ENCODE measurements around the gene RGS3. TPM values are rescaled to one million over a fixed set of nuclear protein-coding genes. Genes with fewer than 3 reads are reported as not detected.

RGS3 gene
- total RNA-seq, 1 donor from 2014 or later: 92.5 TPM

DNA sequence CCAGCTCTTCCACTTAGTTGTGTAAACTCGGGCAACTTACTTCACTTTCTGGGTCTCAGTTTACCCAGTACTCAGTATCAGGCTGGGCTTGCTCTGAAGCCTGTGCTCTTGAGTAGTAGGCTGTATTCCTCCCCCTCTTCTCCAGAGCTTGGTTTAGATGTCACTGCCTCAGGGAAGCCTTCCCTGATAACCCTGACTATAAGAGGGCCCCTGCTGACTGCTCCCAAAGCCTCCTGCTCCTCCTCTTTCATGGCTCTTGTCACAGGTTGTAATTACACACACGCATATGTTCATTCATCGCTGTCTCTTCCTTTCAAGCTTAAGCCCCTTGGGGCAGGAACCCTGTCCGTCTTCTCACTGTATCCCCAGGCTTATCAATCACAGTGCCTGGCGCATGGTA is 140.2 kb downstream of the RGS3 start:
- Histone ChIP-seq H3K27me3 (ENCODE audit: insufficient read depth, low read length) (no peaks in the 10 kb centered on the region), H3K4me3 (ENCODE audit: insufficient read depth, low read depth, low read length) (no peak overlapping the region), H3K79me2 (ENCODE audit: insufficient read depth, low read length) (peaks cover under 1% of the 10 kb centered on the region), H4K20me1 (ENCODE audit: insufficient read depth, low read length) (peaks cover 5% of the 10 kb centered on the region), H3K4me2 (ENCODE audit: low read length) (no peak overlapping the region), H3K36me3 (ENCODE audit: insufficient read depth, low read length) (no peaks in the 10 kb centered on the region), H2AFZ (ENCODE audit: low read depth, low read length) (no peak overlapping the region), H3K27ac (ENCODE audit: low read depth, low read length) (no peak overlapping the region), H3K4me1 (ENCODE audit: insufficient read depth, low read length) (peaks cover 42% of the 10 kb centered on the region), H3K9me3 (ENCODE audit: insufficient read depth, low read depth, low read length) (no peaks in the 10 kb centered on the region), H3K9ac (ENCODE audit: low read length) (no peak overlapping the region)
- H3K4me3 Mint-ChIP-seq (ENCODE audit: unreplicated experiment): no peak overlapping the region
- H3K27me3 Mint-ChIP-seq (ENCODE audit: low read depth, unreplicated experiment): no peaks in the 10 kb centered on the region
- H3K9me3 Mint-ChIP-seq (ENCODE audit: unreplicated experiment): no peaks in the 10 kb centered on the region
- H3K36me3 Mint-ChIP-seq (ENCODE audit: low read depth, unreplicated experiment): peaks cover 2% of the 10 kb centered on the region
- TF ChIP-seq, protein P1, sequence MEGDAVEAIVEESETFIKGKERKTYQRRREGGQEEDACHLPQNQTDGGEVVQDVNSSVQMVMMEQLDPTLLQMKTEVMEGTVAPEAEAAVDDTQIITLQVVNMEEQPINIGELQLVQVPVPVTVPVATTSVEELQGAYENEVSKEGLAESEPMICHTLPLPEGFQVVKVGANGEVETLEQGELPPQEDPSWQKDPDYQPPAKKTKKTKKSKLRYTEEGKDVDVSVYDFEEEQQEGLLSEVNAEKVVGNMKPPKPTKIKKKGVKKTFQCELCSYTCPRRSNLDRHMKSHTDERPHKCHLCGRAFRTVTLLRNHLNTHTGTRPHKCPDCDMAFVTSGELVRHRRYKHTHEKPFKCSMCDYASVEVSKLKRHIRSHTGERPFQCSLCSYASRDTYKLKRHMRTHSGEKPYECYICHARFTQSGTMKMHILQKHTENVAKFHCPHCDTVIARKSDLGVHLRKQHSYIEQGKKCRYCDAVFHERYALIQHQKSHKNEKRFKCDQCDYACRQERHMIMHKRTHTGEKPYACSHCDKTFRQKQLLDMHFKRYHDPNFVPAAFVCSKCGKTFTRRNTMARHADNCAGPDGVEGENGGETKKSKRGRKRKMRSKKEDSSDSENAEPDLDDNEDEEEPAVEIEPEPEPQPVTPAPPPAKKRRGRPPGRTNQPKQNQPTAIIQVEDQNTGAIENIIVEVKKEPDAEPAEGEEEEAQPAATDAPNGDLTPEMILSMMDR (IDR thresholded peaks at IDR 0.05; ENCODE audit: insufficient read depth, low read depth, low read length): no peak
- TF ChIP-seq EZH2 (IDR thresholded peaks at IDR 0.05; ENCODE audit: insufficient read depth, low read length): no peak
- H3K27ac Mint-ChIP-seq (ENCODE audit: unreplicated experiment): no peak overlapping the region
- DNase-seq (ENCODE audit: low read depth): no peak
- H3K4me1 Mint-ChIP-seq (ENCODE audit: low read depth, unreplicated experiment): peaks cover 22% of the 10 kb centered on the region
- no peak for FAIRE-seq

DNA sequence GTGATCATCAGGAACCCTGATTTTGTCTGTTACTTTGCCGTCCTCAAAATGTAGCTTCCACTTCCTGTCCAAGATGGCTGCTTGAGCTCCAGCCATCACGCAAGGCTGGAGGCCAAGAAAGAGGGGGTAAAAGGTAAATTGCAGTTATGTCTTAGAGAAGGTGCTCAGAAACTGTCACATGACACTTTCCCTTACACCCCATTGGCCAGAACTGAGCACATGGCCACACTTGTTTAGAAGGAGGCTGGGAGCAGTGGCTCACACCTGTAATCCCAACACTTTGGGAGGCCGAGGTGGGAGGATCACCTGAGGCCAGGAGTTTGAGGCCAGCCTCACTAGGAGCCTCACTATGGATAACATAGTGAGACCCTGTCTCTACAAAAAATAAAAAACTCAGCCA is 140.9 kb downstream of the RGS3 start:
- H3K4me1 Mint-ChIP-seq (ENCODE audit: low read depth, unreplicated experiment): peaks cover 17% of the 10 kb centered on the region
- Histone ChIP-seq H3K27ac (ENCODE audit: low read depth, low read length) (no peak overlapping the region), H3K79me2 (ENCODE audit: insufficient read depth, low read length) (no peaks in the 10 kb centered on the region), H3K36me3 (ENCODE audit: insufficient read depth, low read length) (no peaks in the 10 kb centered on the region), H4K20me1 (ENCODE audit: insufficient read depth, low read length) (no peaks in the 10 kb centered on the region), H2AFZ (ENCODE audit: low read depth, low read length) (no peak overlapping the region), H3K4me2 (ENCODE audit: low read length) (no peak overlapping the region), H3K9ac (ENCODE audit: low read length) (no peak overlapping the region), H3K4me3 (ENCODE audit: insufficient read depth, low read depth, low read length) (no peak overlapping the region), H3K4me1 (ENCODE audit: insufficient read depth, low read length) (peaks cover 36% of the 10 kb centered on the region), H3K9me3 (ENCODE audit: insufficient read depth, low read depth, low read length) (no peaks in the 10 kb centered on the region), H3K27me3 (ENCODE audit: insufficient read depth, low read length) (no peaks in the 10 kb centered on the region)
- H3K4me3 Mint-ChIP-seq (ENCODE audit: unreplicated experiment): no peak overlapping the region
- TF ChIP-seq, protein P1 (IDR thresholded peaks at IDR 0.05; ENCODE audit: insufficient read depth, low read depth, low read length): no peak
- TF ChIP-seq EZH2 (IDR thresholded peaks at IDR 0.05; ENCODE audit: insufficient read depth, low read length): no peak
- no peaks in the 10 kb centered on the region for H3K9me3 Mint-ChIP-seq (ENCODE audit: unreplicated experiment)
- DNase-seq (ENCODE audit: low read depth): no peak
- no peak overlapping the region for H3K27ac Mint-ChIP-seq (ENCODE audit: unreplicated experiment)
- FAIRE-seq: no peak
- no peaks in the 10 kb centered on the region for H3K36me3 Mint-ChIP-seq (ENCODE audit: low read depth, unreplicated experiment)
- H3K27me3 Mint-ChIP-seq (ENCODE audit: low read depth, unreplicated experiment): no peaks in the 10 kb centered on the region

DNA sequence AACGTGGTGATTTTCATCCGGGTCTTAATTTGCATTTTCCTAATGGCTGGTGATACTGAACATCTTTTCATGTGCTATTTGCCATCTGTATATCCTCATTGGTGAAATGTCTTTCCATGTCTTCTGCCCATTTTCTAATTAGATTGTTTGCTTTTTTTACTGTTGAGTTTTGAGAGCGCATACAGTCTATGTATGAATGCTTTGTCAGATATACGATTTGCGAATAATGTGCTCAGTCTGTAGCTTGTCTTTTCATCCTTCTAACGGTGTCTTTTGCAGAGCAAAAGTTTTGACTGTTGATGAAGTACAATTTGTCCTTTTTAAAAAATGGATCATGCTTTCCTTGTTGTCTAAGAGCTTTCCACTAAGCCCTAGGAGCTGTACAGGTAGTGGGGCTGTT is 143.0 kb downstream of the RGS3 start:
- H3K4me1 Mint-ChIP-seq (ENCODE audit: low read depth, unreplicated experiment): peaks cover 23% of the 10 kb centered on the region
- Histone ChIP-seq H2AFZ (ENCODE audit: low read depth, low read length) (no peak overlapping the region), H3K4me1 (ENCODE audit: insufficient read depth, low read length) (peaks cover 23% of the 10 kb centered on the region), H3K27ac (ENCODE audit: low read depth, low read length) (no peak overlapping the region), H3K9ac (ENCODE audit: low read length) (no peak overlapping the region), H4K20me1 (ENCODE audit: insufficient read depth, low read length) (no peaks in the 10 kb centered on the region), H3K9me3 (ENCODE audit: insufficient read depth, low read depth, low read length) (no peaks in the 10 kb centered on the region), H3K4me2 (ENCODE audit: low read length) (no peak overlapping the region), H3K36me3 (ENCODE audit: insufficient read depth, low read length) (no peaks in the 10 kb centered on the region), H3K4me3 (ENCODE audit: insufficient read depth, low read depth, low read length) (no peak overlapping the region), H3K79me2 (ENCODE audit: insufficient read depth, low read length) (no peaks in the 10 kb centered on the region), H3K27me3 (ENCODE audit: insufficient read depth, low read length) (no peaks in the 10 kb centered on the region)
- no peak overlapping the region for H3K4me3 Mint-ChIP-seq (ENCODE audit: unreplicated experiment)
- no peaks in the 10 kb centered on the region for H3K9me3 Mint-ChIP-seq (ENCODE audit: unreplicated experiment)
- TF ChIP-seq, protein P1 (IDR thresholded peaks at IDR 0.05; ENCODE audit: insufficient read depth, low read depth, low read length): no peak
- TF ChIP-seq EZH2 (IDR thresholded peaks at IDR 0.05; ENCODE audit: insufficient read depth, low read length): no peak
- no peak overlapping the region for H3K27ac Mint-ChIP-seq (ENCODE audit: unreplicated experiment)
- H3K27me3 Mint-ChIP-seq (ENCODE audit: low read depth, unreplicated experiment): no peaks in the 10 kb centered on the region
- DNase-seq (ENCODE audit: low read depth): no peak
- no peaks in the 10 kb centered on the region for H3K36me3 Mint-ChIP-seq (ENCODE audit: low read depth, unreplicated experiment)
- no peak for FAIRE-seq

All from astrocyte (in vitro differentiated cells and primary cell).